ENCODE results near the gene OCIAD2.

- TF ChIP-seq CTCF (IDR thresholded peaks at IDR 0.05; ENCODE audit: insufficient read depth, low read length, poor library complexity, severe bottlenecking) (no peak), EZH2phosphoT487 (conservative IDR thresholded peaks at IDR 0.05; ENCODE audit: low read length) (no peak)
Measured at GRCh38 chr4:48901196-48901595, 5.4 kb downstream of the OCIAD2 start.

Measured in SU-DHL-6 (cell line).